ENCODE data around the gene PCYT1A. TPM values are rescaled to one million over a fixed set of nuclear protein-coding genes. Genes with fewer than 3 reads are reported as not detected.
A peak's percentile ranks its signal among the peaks of the same experiment; 100 is the strongest.

Gene PCYT1A
- total RNA-seq, 4 donors from 2014 or later, result 96.2 to 144 (median 110) TPM

- 92 to 97% methylated on average over 2 of the region's 2 CpGs for WGBS, 2 donors
- no peak overlapping the region for H3K4me3 ChIP-seq (ENCODE audit: low read depth, poor library complexity, severe bottlenecking)
- no peak for DNase-seq (ENCODE audit: low spot score in 2 of 2)
- TF ChIP-seq CTCF (IDR thresholded peaks at IDR 0.05) (no peak), POLR2A (IDR thresholded peaks at IDR 0.05) (no peak)
- intact Hi-C loops (cut with DNase I; ENCODE audit: low total_unique reads), result no loop called here
Measured at GRCh38 chr3:196298521-196298920, 11.0 kb upstream of the PCYT1A start.

- intact Hi-C loops (cut with DNase I; ENCODE audit: low total_unique reads), result no loop called here
- no peak for TF ChIP-seq POLR2A (IDR thresholded peaks at IDR 0.05)
- TF ChIP-seq CTCF (IDR thresholded peaks at IDR 0.05), result no peak
- WGBS, 2 donors, result 83 to 90% methylated on average over 5 of the region's 5 CpGs
- no peak for DNase-seq (ENCODE audit: low spot score in 2 of 2)
- no peak overlapping the region for H3K4me3 ChIP-seq (ENCODE audit: low read depth, poor library complexity, severe bottlenecking)
Measured at GRCh38 chr3:196292286-196292923, 4.9 kb upstream of the PCYT1A start.

- no peak for DNase-seq (ENCODE audit: low spot score in 2 of 2)
- intact Hi-C loops (cut with DNase I; ENCODE audit: low total_unique reads), result no loop called here
- 1 to 2% methylated on average over 7 to 13 of the region's 17 CpGs for WGBS, 2 donors
- peak overlapping the region; percentile 90 for H3K4me3 ChIP-seq (ENCODE audit: low read depth, poor library complexity, severe bottlenecking)
- TF ChIP-seq CTCF (IDR thresholded peaks at IDR 0.05) (no peak), POLR2A (IDR thresholded peaks at IDR 0.05) (no peak)
Measured at GRCh38 chr3:196288141-196288460, 575 bp upstream of the PCYT1A start.

GRCh38 chr3:196287090-196287439, 461 bp downstream of the PCYT1A start:
- no peak for TF ChIP-seq CTCF (IDR thresholded peaks at IDR 0.05)
- no peak for TF ChIP-seq POLR2A (IDR thresholded peaks at IDR 0.05)
- no peak for DNase-seq (ENCODE audit: low spot score in 2 of 2)
- WGBS, 2 donors, result 0% methylated on average over 22 of the region's 22 CpGs
- intact Hi-C loops (cut with DNase I; ENCODE audit: low total_unique reads), result no loop called here
- peak overlapping the region; percentile 90 for H3K4me3 ChIP-seq (ENCODE audit: low read depth, poor library complexity, severe bottlenecking)

- TF ChIP-seq POLR2A (IDR thresholded peaks at IDR 0.05) (no peak), CTCF (IDR thresholded peaks at IDR 0.05) (no peak)
- intact Hi-C loops (cut with DNase I; ENCODE audit: low total_unique reads), result no loop called here
- no peak overlapping the region for H3K4me3 ChIP-seq (ENCODE audit: low read depth, poor library complexity, severe bottlenecking)
- 26 to 37% methylated on average over 3 of the region's 3 CpGs for WGBS, 2 donors
- DNase-seq (ENCODE audit: low spot score in 2 of 2), result no peak
Measured at GRCh38 chr3:196284396-196284795, 3.1 kb downstream of the PCYT1A start.

GRCh38 chr3:196281962-196282361, 5.6 kb downstream of the PCYT1A start:
- WGBS, 2 donors, result 80 to 81% methylated on average over 4 of the region's 4 CpGs
- no peak for TF ChIP-seq CTCF (IDR thresholded peaks at IDR 0.05)
- no peak for TF ChIP-seq POLR2A (IDR thresholded peaks at IDR 0.05)
- DNase-seq (ENCODE audit: low spot score in 2 of 2), result no peak
- H3K4me3 ChIP-seq (ENCODE audit: low read depth, poor library complexity, severe bottlenecking), result no peak overlapping the region
- intact Hi-C loops (cut with DNase I; ENCODE audit: low total_unique reads), result no loop called here

Data from lower leg skin (tissue), 4 donors.